Ishikawa (cell line): Measurements from ENCODE around the gene STT3A.

Experiments used
- CEBPB ChIP-seq: IDR thresholded peaks from 2 replicates; pipeline ENCODE4 v1.6.1; 2012
- EGR1 ChIP-seq: IDR thresholded peaks from 2 replicates; pipeline ENCODE4 v1.6.1; 2012
- EP300 ChIP-seq: IDR thresholded peaks from 2 replicates; pipeline ENCODE4 v1.6.1; 2012; ENCODE audit warnings: borderline replicate concordance
- FOXM1 ChIP-seq: IDR thresholded peaks from 2 replicates; pipeline ENCODE4 v1.6.1; 2012; ENCODE audit warnings: low read depth, borderline replicate concordance
- NFIC ChIP-seq: IDR thresholded peaks from 2 replicates; pipeline ENCODE4 v1.6.1; 2012
- RAD21 ChIP-seq: IDR thresholded peaks from 2 replicates; pipeline ENCODE4 v1.6.1; 2012; ENCODE audit warnings: low read depth
- TCF12 ChIP-seq: IDR thresholded peaks from 2 replicates; pipeline ENCODE4 v1.6.1; 2012; ENCODE audit warnings: low read depth
- YY1 ChIP-seq: IDR thresholded peaks from 2 replicates; pipeline ENCODE4 v1.6.1; 2012; ENCODE audit warnings: low read depth
- ZBTB7A ChIP-seq: IDR thresholded peaks from 2 replicates; pipeline ENCODE4 v1.6.1; 2012; ENCODE audit warnings: low read depth
- TF ChIP-seq, protein P1 (sequence below): IDR thresholded peaks from 2 replicates; pipeline ENCODE4 v1.6.1; 2012

DNA sequence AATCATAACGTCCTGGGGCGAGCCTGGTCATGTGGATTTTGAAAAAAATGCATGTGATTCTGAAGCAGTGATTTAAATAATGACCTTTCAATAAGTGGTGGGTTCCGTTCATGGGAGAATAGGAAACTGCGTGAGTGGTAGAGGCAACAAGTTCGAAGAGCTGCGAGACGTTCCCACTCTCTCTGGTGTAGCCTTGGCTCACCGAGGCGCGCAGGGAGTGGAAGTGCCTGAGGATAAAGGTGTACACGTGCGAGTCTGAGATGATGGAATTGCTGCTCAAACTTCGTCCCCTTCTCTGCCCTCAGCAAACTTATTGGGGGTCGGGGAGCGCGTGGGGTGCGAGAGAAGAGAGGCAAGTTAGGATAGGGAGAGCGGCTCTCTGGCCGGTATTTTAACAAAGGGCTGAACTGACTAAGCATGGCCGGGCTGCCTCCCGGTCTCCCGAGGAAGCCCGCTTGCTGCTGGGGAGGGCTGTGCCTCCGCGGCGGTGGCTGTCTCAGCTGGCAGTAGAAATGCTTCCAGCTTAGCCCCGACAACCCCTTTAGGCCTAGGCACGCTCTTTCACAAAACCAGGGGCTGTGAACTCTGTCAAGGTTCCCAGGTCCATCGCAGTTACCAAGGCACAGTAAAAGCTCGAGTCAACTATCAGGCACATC is 875 bp upstream of the STT3A start:
- TF ChIP-seq TCF12 (no peak), EGR1 (no peak), EP300 (no peak), FOXM1 (no peak), ZBTB7A (no peak), CEBPB (no peak), NFIC (no peak), RAD21 (no peak), YY1 (no peak)
- TF ChIP-seq, protein P1, sequence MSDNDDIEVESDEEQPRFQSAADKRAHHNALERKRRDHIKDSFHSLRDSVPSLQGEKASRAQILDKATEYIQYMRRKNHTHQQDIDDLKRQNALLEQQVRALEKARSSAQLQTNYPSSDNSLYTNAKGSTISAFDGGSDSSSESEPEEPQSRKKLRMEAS = peak; percentile 39
